AG04450 (cell line): Measurements from ENCODE around the gene ECE1. TPM values are rescaled to one million over a fixed set of nuclear protein-coding genes. Genes with fewer than 3 reads are reported as not detected.
A peak's percentile ranks its signal among the peaks of the same experiment; 100 is the strongest.

ENCODE experiments used
- CTCF ChIA-PET: fragments of 300-600, 350-600 bp; formaldehyde crosslinking; extraction: SDS; loops from one replicate; lab custom pipeline; 2022; ENCODE audit warnings: antibody characterized with exemption, inconsistent platforms; lab: Charles Lee
- POLR2A ChIA-PET: fragments of 350-600 bp; formaldehyde crosslinking; extraction: SDS; loops from one replicate; lab custom pipeline; 2021; ENCODE audit warnings: antibody characterized with exemption, inconsistent platforms; lab: Yijun Ruan, JAX
- DNase-seq: peaks from one replicate; pipeline ENCODE4 v3.0.0-alpha.2; 2011; ENCODE audit warnings: low read depth, low spot score
- H3K27ac ChIP-seq: one replicate; pipeline ENCODE4 v1.5.1; 2012; ENCODE audit warnings: low read depth, low read length, control low read depth
- H3K27me3 ChIP-seq: one replicate; pipeline ENCODE4 v1.6.0; 2012; ENCODE audit warnings: low read length; ENCODE audit not compliant: control insufficient read depth, insufficient read depth
- H3K4me3 ChIP-seq: 2 replicates; pipeline ENCODE4 v1.5.1; 2011; ENCODE audit warnings: mild to moderate bottlenecking, low read depth, low read length, control low read depth
- H3K9me3 ChIP-seq: 2 replicates; pipeline ENCODE4 v1.5.1; 2012; ENCODE audit warnings: low read length; ENCODE audit not compliant: control insufficient read depth, insufficient read depth
- polyA plus RNA-seq: library from polyadenylated mRNA; depleted of rRNA; stranded (reverse); fragments of >200 nt; gene quantifications from 2 replicates; pipeline ENCODE4 v1.2.3, GENCODE V29; 2011
- TF ChIP-seq, protein P1 (sequence below): IDR thresholded peaks from 2 replicates; pipeline ENCODE4 v1.5.1; 2011; ENCODE audit warnings: low read depth, low read length, control low read depth, inconsistent platforms

Gene ECE1
- polyA plus RNA-seq, 1 experiment: 161 TPM

DNA sequence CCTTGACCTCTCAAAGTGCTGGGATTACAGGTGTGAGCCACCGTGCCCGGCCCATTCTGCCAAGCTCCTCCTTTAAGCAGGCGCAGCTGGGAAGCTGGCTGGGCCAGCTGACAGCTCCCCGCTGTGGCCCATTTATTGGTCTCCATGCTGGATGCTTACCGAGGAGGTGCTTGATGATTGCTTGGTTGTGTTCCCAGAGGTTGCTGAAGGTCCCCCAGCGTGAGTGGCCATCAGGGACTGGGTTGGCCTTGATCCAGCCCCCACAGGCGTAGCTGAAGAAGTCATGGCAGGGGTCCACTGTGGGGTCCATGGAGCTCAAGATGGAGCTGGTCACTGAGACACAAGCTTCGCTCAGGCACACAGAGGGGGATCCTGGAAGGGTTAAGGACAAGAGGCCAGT, 17.7 kb downstream of the ECE1 start:
- Histone ChIP-seq H3K27ac (no peak overlapping the region), H3K9me3 (no peaks in the 10 kb centered on the region), H3K27me3 (no peaks in the 10 kb centered on the region), H3K4me3 (no peak overlapping the region)
- ChIA-PET POLR2A (no interaction called here), CTCF (interaction anchor here (1.4 to 1.7 kb wide), 3 partner anchors 17 to 97 kb away, joined by 4 to 5 read pairs (median 4); no protein-coding TSS in a partner anchor)
- DNase-seq: no peak
- TF ChIP-seq, protein P1, sequence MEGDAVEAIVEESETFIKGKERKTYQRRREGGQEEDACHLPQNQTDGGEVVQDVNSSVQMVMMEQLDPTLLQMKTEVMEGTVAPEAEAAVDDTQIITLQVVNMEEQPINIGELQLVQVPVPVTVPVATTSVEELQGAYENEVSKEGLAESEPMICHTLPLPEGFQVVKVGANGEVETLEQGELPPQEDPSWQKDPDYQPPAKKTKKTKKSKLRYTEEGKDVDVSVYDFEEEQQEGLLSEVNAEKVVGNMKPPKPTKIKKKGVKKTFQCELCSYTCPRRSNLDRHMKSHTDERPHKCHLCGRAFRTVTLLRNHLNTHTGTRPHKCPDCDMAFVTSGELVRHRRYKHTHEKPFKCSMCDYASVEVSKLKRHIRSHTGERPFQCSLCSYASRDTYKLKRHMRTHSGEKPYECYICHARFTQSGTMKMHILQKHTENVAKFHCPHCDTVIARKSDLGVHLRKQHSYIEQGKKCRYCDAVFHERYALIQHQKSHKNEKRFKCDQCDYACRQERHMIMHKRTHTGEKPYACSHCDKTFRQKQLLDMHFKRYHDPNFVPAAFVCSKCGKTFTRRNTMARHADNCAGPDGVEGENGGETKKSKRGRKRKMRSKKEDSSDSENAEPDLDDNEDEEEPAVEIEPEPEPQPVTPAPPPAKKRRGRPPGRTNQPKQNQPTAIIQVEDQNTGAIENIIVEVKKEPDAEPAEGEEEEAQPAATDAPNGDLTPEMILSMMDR: no peak

DNA sequence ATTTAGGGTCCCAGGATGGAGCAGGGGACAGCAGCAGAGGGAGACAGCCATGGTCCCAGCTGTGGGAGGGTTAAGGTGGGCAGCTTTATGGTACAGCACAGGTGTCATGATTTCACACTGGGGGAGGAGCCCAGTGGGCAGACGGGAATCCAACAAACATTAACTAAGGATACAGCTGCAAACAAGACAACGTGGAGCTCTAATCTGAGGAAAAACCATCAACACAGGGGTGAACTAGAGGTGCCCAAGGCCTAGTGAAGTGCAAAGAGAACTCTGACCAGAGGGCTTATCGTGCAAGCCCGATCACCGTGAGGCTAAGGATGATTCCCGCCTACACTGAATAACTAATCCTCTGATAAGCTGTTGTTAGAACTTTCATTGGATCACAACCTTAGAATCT, 18.7 kb downstream of the ECE1 start:
- POLR2A ChIA-PET: interaction anchor here (1.3 kb wide), 1 partner anchor 67 kb away, joined by 3 read pairs; no protein-coding TSS in a partner anchor
- Histone ChIP-seq H3K9me3 (no peaks in the 10 kb centered on the region), H3K4me3 (no peak overlapping the region), H3K27ac (no peak overlapping the region), H3K27me3 (no peaks in the 10 kb centered on the region)
- CTCF ChIA-PET: interaction anchor here (1.3 to 3.6 kb wide), 5 partner anchors 11 to 97 kb away, joined by 4 to 39 read pairs (median 30); no protein-coding TSS in a partner anchor
- no peak for DNase-seq
- TF ChIP-seq, protein P1: no peak

DNA sequence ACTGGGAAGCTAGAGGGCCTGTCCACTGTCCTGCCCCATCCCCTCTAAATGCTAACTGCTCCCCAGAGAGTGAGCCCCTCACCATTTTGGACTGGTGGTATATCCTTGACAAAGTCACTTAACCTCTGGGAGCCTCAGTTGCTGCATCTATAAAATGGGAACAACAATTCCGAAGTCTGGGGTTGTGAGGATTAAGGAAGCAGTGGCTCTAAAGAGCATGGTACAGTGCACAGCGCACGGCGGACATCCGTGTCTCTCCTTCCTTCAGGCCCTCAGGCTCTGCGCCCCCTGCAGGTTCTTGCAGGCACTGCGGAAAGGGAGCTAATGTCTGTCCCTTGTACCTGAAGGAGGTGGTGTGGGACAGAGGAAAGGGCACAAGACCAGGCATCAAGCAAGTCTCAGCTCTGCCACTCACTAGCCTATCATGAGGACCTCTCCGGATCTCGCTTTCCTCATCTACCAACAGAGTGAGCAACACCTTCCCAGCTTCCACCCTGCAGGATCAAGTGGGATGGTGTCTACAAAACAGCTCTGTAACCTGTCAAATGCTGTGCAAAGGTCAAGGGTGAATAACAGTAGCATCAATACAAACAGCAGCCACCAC, 20.1 kb downstream of the ECE1 start:
- ChIA-PET POLR2A (interaction anchor here (0.6 to 1.3 kb wide), 3 partner anchors 15 to 68 kb away, joined by 3 to 5 read pairs (median 4); no protein-coding TSS in a partner anchor), CTCF (interaction anchor here (0.5 to 3.6 kb wide), 30 partner anchors 9 to 521 kb away, joined by 3 to 39 read pairs (median 4); no protein-coding TSS in a partner anchor)
- H3K9me3 ChIP-seq: no peaks in the 10 kb centered on the region
- TF ChIP-seq, protein P1: peak; percentile 89
- no peak for DNase-seq
- H3K27ac ChIP-seq: no peak overlapping the region
- H3K27me3 ChIP-seq: no peaks in the 10 kb centered on the region
- H3K4me3 ChIP-seq: no peak overlapping the region

DNA sequence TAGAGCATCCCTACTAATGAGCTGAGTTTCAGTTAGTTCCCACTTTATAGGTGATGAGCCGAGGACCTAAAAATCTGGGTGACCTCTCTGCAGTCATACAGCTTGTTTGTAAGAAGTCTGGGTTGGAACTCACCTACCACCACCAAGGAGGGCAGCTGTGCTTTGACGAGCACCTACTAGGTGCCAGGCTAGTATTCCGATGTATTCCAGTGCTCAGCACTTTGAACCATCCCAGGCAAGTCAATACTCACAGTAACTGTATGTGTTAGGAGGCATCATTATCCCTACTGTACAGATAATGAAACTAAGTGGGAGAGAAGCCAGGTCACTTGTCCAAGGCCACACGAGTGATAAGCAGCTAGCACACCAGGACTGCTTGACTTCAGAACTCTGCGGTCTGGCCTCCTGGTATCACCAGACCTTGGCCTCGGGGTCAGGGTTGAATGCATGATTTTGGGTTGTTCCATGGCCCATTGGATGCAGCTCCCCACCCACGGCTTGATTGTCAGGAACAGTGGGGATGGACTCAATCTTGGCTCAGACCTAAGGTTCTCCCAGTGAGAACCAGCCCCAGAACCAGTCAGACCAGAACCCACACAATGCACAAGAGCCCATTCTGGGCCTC, 20.7 kb downstream of the ECE1 start:
- Histone ChIP-seq H3K27ac (no peak overlapping the region), H3K9me3 (no peaks in the 10 kb centered on the region), H3K4me3 (no peak overlapping the region), H3K27me3 (no peaks in the 10 kb centered on the region)
- POLR2A ChIA-PET: interaction anchor here (1.2 kb wide), 1 partner anchor 14 kb away, joined by 5 read pairs; no protein-coding TSS in a partner anchor
- CTCF ChIA-PET: interaction anchor here (1.0 to 3.6 kb wide), 9 partner anchors 9 to 99 kb away, joined by 3 to 39 read pairs (median 14); no protein-coding TSS in a partner anchor
- TF ChIP-seq, protein P1: no peak
- no peak for DNase-seq
